GM21786 (cell line): Measurements from ENCODE around the gene KCNK16.
"Not testable (repeated sequence)": the region's sequence is repeated elsewhere in the genome, so short reads cannot be mapped to it uniquely, and the experiment has no call there.

Experiments used
- ATAC-seq: cut with Tn5 transposase; IDR thresholded peaks from one replicate; pipeline ENCODE4 v1.9.1; 2021; ENCODE audit not compliant: unreplicated experiment

The KCNK16 gene

DNA sequence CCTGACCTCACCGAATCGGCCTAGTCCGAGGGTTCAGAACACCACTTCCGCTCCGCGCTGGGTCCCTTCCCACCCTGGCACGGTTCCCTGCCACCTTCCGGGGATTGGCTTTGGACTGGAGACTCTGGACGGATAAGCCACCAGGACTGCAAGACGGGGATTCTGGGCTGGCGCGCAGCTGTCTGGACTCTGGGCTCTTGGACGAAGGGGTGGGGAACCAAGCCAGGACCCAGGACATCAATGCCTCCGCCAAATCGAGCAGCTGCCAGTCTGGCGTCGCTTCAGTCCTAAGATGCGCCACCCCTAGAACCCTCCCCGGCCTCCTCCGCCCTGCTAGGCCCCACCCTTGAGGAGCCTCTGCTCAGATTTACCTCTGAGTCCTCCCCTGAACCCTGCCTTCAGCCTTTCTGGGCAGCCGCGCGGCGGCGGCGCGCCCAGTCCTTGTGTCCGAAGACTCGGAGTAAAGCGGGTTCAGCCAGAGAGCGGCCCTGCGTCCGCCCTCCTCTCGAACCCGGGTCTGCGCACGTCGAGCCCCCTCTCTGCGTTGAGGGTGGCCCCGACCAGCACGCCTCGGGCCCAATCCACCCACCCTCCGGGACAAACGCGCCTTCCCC lies 9.5 kb downstream of the KCNK16 start:
- no peak for ATAC-seq

DNA sequence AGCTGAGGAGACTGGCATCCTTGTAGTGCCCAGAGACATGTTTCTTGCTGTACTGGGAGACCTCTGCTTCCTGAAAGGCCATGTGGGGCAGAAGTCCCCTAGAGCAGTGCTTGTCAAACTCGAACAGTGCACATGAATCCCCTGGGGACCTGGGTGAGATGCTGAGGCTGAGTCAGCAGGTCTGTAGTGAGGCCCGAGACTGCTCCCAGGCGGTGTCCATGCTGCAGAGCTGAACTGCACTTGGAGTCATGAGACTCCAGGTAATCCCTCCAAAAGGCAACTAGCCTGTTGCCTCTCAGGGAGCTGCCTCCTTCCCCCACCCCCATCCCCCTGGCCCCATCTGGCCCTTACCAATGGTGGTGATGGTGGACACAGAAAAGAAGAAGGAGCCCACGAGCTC lies 12.0 kb downstream of the KCNK16 start:
- no peak for ATAC-seq

DNA sequence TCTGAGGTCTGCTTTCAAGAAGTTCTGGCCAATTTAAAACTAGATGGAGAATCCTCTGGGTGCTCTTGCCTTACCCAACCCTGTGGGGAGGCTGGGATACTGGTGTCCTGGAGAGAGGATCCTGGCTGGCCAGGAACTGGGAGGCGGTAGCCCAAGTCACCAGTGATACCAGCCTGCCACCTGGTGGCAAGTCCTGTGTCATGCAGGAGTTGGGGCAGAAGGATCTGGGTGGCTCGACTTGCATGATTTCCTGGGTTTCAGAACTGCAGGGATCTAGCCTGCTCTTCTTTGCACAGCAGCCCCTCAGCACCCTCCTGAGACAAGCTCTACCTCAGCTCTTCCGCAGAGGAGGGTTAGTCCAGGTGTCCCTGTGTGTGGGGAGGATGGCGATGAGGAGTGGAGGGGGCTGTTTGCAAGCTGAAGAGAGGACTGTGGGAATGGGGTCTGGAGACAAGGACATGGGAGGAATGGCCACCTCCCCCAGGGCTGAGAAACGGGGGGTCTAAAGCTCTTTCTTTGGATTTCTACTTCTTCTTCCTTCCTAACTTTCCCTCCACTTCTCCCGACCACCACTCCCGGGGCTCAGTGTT lies 12.5 kb downstream of the KCNK16 start:
- ATAC-seq, result no peak

DNA sequence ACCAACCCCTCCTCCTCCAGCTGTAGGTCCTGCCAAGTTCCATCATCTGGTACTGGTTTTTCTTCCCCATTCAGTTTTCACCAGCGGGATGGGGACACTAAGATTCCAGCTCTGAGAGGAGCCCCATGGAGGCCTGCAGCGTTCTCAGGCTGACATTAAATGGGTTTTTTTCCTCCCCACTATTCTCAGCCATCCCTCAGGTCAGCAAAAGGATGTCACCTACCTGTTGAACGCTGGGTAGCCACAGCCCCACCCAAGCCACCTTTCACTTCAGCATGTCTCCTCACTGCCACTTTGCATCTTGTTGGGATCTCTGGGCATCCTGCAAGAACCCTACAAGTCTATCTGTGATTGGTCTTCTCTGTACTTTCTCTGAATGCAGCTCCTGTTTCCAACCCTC lies 15.0 kb downstream of the KCNK16 start:
- ATAC-seq, result no peak

DNA sequence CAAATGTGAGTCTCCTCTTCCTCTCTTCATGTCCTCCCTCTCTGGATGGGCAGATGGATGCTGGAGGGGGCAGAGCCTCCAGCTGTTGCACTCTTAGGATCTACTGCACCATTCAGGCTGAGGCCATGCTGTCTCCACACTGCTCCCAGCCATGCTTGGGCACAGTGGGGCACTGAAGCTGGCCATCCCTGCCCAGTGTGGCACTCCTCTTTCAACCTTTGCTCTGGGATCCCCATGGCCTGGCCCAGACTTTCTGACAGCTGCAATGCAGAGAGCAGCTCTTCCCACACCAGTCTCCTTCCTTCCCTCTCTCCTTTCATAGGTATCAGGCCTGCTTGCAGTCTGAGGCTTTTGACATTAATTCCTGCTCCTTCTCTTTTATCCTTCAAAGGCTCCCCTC lies 17.6 kb downstream of the KCNK16 start:
- ATAC-seq, result no peak

DNA sequence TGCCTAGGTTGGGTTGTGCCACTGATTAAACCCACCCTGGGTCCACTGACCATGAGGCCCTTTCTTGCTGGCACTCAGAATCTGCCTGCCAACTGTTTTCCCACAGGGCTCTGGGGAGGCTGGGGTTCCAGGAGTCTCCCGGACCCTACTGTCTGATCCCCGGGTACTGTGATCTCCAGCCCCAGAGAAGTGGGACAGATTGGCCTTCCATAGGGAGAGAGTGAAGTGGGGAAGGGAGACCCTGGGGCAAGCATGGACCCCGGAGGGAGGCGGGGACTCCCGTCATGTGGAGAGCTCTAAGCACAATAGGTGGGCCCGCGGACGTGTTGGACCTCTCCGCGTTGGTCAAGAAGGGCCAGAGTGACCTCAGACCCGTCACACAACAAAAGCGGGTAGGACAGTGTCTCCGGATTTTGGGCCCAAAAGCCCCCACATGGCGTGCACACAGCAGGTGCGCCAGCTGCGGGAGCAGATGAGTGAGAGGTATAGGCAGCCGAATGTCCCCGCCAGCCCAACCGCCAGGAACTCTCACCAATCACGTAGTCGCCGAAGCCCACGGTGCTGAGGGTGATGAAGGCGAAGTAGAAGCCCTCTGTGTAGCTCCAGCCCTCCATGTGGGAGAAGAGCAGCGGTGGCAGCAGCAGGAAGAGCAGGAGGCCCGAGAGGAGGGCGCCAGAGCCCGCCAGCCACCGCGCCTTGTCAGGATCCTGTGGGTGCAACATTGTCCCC lies 18.9 kb downstream of the KCNK16 start:
- ATAC-seq, result no peak

DNA sequence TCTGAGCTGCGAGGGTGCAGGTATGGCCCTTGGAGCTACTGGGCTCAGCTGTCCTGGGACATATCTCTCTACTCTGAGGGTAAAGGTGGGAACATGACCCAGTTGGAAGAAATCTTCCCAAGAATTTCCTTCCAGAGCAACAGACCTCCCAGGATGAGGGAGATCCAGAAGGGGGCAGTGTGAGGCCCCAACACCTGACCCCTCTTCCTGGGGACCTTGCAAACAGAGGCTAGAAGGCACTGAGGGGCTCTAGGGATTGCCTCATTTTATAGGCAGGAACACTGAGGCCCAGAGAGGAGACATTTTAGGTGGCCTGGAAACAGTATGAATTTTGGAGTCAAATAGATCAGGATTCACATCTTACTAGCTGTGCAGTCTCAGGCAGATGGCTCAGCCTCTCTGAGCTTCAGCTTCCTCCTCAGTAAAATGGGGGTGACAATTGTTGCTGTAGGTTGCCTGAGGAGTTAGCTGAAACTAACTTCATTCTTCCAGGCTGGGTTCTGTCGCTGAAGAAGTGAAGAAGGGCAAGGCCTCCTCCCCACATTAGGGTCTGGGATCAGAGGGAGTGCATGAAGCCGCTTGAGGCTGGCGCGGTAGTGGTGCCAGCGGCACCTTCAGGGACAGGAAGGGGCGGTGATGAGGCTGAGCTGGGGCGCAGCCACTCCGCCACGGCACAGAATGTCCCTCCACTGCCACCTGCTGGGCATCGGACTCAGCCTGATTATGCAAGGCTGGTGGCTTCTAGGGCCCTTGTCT lies 19.7 kb downstream of the KCNK16 start:
- no peak for ATAC-seq

DNA sequence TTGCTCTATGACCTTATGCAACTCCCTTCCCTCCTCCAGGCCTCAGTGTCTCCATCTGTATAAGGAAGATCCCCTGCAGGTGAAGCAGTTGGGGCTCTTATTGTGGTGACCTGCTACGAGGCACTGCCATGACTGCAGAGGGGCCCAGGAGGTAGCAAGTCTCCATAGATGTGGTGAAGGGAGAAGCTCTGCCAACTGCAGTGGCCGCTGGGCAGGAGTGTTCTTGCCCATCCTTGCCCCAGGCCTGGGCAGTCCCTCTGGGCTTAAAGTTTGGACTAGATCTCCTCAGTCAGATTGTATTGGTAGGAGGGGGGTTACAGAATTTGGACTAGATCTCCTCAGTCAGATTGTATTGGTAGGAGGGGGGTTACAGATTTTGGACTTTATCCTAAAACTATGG lies 20.5 kb downstream of the KCNK16 start:
- no peak for ATAC-seq

DNA sequence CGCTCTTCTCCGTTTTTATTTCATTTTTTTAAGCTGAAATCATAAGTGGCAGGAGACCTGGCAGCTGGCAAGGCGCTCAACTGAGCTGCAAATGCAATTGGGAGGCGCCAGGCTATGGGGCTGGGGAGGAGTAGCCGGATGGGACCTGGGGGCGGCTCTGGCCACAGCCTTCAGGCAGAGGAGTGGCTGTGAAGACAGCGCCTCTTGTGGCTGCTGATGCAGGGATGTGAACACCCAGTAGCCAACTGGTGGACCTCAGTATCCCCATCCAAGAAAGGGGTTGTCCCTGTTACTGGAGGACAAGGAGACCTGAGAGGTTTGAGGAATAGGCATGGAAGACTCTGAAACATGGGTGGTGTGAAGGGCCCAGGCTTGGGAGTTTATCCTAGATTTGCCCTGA lies 20.9 kb downstream of the KCNK16 start:
- no peak for ATAC-seq

DNA sequence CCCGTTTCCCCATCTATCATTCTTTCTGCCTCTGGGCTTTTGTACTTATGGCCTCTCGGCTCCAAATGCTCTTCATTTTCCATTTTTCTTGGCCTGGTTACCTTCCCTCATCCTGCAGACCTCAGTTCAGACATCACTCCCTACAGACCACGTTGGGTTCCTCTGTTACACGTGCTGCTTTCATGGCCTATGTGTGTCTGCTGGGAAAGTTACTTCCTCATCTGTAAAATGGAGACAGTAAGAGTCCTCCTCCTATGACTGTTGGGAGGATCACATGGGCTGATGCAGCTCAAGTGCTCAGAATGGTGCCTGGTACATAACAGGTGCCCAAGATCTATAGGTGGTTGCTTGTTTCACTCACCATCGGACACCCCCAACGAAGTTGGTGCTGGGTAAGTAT lies 21.8 kb downstream of the KCNK16 start:
- no peak for ATAC-seq

DNA sequence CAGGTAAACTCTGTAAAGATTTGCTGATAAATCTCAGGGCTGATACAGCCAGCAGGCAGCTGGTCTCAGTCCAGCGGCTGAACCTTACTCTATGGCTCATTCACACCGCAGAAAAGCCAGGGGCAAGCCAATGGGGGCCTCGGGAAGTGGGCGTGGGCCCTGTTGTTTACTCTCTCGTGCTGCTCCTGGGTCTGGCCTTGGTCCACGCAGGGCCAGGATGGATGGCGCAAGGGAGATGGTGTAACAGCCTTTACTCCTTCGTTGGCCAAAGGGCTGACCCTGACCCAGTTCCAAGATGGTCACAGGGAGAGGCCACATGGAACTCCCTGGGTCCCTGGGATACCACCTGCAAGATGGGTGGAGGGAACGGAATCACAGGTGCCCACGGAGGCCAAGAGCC lies 24.4 kb downstream of the KCNK16 start:
- ATAC-seq, result no peak

DNA sequence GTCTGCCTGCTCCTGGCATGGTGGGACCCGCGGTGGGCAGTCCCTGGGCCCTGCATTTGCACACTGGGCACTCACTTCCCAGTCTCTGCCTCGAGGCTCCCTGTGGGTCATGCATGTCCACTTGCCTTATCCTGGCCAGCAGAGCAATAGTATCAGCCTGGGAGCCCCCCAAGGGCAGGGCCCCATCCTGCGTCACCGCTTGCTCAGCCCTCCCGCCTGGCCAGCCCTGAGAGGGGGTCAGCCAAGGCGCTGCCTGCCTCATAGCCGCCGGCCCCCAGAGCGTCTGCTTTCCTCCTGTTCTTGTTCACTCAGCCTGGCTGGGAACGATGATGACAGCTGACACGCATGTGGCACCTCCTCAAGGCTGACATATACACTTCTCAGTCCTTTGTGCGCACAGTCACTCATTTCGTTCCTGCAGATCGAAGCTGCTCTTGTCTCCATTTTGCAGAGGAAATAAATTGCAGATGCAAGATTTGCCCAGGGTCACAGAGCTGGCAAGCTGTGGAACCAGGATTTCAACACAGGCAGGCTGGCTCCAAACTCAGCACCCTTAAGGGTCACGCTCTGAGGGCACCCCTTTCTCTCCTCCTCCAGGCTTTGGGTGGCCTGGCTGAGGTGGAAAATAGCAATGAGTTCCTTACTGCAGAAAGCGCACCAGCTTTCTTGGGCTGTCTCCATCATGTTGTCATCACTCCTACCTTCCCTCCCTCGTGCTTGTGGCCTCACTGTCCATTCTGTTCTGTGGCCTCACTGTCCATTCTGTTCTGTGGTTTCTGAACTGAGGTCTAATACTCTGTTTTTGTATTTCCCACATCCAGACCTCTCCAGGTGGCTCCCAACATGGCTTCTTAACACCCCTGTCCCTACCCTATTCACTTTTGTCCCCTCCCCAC lies 25.5 kb downstream of the KCNK16 start:
- ATAC-seq, result no peak

DNA sequence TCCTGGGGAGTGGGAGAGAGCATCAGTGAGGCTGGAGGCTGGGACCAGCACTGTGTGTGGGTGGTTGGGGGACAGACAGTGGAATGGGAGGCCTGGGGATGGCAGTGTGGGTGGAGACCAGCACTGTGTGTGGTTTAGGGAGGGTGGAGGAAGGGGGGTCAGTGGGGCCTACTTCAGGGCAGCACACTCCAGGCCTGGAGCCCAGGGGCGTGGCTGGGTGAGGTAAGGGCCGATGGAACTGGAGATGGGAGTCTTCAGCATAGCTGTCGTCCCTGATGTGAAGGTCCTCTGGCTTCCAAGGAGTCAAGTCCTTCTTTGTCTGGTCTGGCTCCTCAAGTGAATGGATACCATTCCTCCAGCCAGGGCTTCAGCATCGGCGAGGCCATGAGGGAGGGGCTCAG lies 26.9 kb downstream of the KCNK16 start:
- no peak for ATAC-seq

DNA sequence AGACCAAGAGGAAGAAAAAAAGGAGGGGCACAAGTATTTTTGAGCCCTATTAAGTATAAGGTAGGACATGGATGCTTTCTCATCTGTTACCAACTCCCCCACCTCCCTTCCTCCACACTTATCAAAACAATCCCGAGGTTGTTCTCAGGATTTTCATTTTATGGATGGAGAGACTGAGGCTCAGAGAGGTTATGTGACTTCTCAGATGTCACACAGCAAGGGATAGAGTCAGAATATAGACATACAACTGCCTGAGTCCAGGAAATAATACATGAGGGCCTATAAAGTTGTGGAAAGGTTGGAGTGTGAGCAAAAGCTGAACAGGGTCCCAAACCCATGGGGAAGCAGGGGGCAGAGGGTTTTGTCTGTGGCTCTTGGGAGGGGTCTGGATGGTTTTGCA lies 27.6 kb downstream of the KCNK16 start:
- no peak for ATAC-seq

DNA sequence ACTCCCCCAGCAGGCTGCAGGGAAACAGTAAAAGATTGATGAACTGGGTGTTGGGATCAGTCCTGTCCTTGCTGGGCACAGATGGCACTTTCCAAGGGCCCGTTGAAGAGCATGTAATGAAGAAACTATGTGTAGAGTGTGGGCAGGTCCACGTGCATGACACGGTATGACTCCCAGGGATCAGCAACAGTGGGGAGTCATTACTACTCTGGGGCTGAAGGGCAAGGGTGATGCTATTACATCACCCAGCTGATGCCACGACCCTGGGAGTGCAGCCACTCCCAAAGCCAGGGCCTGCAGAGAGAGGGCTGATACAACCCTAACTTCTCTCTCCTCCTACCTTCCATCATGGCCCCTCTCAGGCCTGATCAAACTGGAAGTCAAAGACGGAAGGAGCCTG lies 28.4 kb downstream of the KCNK16 start:
- ATAC-seq, result no peak

DNA sequence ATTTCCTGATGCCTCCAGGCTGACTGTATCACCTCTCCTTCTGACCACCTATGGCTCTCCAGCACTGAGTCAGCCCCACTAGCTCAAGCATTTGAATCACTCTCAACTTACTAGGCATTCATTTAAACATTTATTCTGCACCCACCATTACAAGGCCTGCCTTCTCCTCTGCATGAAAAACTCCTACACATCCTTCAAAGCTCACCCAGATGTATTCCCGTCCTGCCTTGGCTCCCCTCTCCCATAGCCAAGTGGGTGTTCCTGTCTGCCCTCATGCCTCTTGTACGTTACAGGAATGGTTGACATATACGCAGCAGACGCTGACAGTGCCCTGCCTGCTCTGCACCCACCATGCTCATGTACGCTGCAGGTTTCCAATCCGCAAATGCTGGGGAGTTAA lies 29.9 kb downstream of the KCNK16 start:
- ATAC-seq, result no peak

DNA sequence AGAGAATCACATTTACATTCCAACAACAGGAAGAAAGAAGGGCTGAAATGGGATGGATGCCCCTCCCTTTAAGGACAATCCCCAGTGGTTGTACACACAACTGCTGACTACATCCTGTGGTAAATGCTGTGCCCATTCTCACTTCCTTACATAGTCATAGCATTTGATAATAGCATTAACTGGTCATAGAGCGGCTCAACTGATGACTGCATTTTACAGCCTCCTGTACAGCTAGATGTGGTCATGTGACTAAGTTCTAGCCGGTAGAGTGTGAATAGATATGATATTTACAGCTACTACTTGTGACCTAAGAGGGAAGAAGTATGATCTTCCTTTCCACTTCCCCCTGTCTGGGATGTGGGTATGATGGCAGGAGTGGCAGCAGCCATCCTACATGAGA lies 33.0 kb downstream of the KCNK16 start:
- ATAC-seq, result no peak

DNA sequence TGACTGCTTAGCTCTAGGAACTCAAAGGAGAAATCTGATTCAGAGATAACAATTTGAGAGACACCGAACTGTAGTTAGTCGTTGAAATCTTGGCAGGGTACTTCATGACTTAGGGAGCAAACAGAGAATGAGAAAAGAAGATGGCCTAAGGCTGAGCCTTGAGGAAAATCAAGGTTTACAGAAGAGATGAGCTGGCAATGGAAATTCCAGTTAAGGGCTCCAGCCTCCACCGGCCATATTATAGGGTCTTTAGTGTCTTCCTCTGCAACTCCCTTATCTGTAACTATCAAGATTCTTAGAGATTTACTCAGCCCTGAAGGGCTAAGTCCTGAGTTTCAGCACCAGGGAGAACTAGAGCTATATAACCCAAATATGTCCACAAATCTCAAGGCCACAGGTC lies 34.9 kb downstream of the KCNK16 start:
- ATAC-seq, result no peak

DNA sequence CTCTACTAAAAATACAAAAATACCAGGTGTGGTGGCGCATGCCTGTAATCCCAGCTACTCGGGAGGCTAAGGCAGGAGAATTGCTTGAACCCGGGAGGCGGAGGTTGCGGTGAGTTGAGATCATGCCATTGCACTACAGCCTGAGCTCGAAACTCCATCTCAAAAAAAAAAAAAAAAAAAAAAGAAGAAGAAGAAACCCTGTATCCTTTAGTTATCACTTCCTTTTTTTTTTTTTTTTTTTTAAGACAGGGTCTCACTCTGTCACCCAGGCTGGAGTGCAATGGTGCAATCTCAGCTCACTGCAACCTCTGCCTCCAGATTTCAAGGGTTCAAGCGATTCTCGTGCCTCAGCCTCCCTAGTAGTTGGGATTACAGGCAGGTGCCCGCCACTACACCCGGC lies 35.9 kb downstream of the KCNK16 start:
- not testable (repeated sequence) for ATAC-seq

DNA sequence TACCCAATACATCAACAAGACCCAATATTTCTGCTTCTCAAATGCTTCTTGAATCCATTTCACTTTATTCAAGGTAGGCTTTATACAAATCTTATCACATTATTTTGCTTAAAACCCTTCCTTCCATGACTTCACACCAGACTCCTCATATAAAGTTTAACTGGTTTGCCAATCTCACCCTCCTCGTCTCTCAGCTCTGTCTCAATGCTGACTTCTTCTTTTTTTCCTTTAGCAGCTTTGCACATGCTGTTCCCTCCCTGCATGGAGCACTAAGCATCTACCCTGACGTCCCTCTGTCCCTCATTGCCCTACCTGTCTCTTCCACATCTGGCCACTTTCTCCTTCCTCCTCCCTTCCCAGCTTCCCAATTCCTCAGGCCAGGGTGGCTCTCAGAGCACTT lies 39.7 kb downstream of the KCNK16 start:
- no peak for ATAC-seq
